ENCODE data around the gene PIP5K1B.

PIP5K1B gene

GRCh38 chr9:68738358-68738757 is 33.3 kb downstream of the PIP5K1B start:
- DNase-seq (ENCODE audit: low read depth) = no peak

- no peak for DNase-seq (ENCODE audit: low read depth)
Measured at GRCh38 chr9:68739621-68740174, 34.7 kb downstream of the PIP5K1B start.

DNA sequence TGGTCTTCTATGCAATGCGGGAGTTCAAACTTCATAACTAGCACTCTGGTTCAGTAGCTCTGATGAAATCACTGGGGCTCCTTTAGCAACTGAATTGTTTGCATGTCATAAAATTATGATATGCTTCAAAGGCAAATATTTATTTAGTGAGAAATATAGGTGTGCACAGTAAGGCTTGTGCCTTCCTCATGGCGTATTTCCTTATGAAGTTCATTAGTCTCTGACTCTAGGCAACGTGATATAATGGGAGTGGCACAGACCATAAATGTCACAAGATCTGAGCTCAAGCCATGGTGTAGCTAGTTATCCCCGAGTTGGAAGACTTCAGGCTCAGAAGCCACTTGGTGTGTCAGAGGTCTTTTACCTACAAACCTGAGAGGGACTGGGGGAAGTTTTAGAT is 35.5 kb downstream of the PIP5K1B start:
- DNase-seq (ENCODE audit: low read depth) = no peak

GRCh38 chr9:68741234-68741633 is 36.2 kb downstream of the PIP5K1B start:
- no peak for DNase-seq (ENCODE audit: low read depth)

DNA sequence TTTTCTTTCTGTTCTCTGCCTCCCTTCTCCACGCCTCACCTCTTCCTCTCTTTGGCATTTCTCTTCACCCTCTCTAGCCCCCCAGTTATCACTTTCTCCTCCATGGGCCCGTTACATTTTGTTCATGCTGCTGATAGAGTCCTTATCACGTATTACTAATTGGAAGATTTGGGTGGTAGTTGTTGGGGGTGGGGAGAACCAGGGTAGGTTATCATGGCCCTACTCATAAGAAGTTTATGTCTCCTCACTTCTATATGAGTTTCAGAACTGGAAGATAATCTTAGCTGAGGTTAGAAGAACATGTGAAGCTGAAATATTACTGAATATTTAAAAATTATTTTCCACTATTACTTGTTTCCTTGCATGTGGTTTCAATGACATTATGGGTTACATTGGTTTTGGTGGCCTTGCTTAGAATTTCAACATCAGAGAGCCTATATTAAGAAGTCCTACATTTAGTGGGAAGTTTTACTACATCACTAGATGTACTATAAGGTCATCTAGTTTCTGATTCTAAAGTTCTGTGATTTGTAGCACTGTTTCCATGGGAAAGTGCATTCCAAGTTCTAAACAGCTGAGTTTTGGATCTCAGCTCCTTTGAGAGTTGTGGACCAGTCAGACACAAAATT is 36.8 kb downstream of the PIP5K1B start:
- DNase-seq (ENCODE audit: low read depth) = no peak

GRCh38 chr9:68742333-68742730 is 37.3 kb downstream of the PIP5K1B start:
- DNase-seq (ENCODE audit: low read depth) = no peak

- DNase-seq (ENCODE audit: low read depth) = no peak
Measured at GRCh38 chr9:68744426-68744825, 39.4 kb downstream of the PIP5K1B start.

- DNase-seq (ENCODE audit: low read depth) = no peak
Measured at GRCh38 chr9:68746525-68746924, 41.5 kb downstream of the PIP5K1B start.

- no peak for DNase-seq (ENCODE audit: low read depth)
Measured at GRCh38 chr9:68747043-68747533, 42.0 kb downstream of the PIP5K1B start.

DNA sequence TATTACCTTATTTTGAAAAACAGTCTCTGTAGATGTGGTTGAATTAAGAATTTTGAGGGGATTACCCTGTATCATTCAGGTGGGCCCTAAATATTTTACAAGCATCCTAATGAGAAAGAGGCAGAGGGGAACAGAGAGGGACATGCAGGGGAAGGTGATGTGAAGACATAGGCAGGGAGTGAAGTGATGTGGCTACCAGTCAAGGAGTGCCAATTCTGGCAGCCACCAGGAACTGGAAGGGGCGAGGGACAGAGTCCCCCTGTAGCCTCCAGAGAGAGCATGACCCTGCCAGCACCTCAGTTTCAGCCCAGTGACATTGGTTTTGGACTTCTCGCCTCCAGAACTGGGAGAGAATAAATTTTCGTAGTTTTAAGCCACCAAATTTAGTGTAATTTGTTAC is 44.1 kb downstream of the PIP5K1B start:
- DNase-seq (ENCODE audit: low read depth) = no peak

GRCh38 chr9:68749579-68750159 is 44.6 kb downstream of the PIP5K1B start:
- DNase-seq (ENCODE audit: low read depth) = no peak

DNA sequence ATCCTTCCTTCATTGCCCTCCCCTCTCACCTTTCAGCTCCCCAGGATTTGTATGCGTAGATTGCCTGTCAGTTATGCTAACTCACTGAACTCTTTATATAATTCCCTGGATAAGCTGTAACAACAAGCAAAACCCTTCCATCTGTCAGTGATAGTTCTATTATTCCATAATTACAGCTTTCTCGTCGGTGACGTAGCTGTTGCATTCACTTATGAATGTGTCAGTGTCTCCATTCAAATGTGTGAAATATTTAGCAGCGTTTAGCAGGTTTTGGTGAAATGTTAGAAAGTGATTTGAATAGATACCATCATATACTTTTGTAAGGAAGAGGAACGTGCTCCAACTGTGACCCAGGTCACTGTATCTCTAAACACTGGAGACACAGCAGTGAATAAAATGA is 45.2 kb downstream of the PIP5K1B start:
- no peak for DNase-seq (ENCODE audit: low read depth)

DNA sequence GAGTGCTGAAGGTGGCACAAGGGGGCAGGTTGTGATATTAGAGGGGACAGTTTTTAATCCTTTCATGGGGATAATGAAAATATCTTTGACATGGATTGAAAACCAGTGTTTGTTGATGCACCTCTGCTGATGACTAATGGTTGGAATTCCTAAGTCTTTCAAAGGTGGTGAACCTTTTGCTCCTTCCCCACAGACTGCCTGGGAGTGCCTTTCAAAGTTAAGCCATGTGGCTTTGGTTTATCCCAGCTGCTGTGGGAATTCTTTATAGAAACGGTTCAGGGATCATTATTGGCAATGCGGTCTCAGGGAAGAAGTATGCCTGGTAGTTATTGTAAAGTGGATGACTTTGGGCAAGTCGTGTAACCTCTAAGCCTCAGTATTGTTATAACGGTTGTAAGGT is 45.7 kb downstream of the PIP5K1B start:
- DNase-seq (ENCODE audit: low read depth) = no peak

DNA sequence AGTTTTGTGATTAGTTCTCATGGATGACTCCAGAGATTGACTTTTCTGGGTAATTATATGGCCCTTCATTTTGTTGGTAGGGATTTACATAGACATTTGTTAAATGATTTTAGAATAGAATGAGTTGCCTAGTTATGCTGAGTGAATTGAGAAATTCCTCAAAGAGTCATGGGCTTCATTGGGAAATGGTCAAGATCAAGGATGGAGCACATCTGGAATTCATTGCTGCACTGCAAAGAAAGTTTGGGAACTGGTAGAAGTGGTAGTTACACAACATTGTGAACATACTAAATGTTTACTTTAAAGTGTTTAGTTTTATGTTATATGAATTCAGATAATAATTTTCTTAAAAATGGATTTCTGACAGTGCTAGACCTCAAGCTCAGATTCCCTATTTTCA is 46.5 kb downstream of the PIP5K1B start:
- no peak for DNase-seq (ENCODE audit: low read depth)

GRCh38 chr9:68755051-68755450 is 50.0 kb downstream of the PIP5K1B start:
- DNase-seq (ENCODE audit: low read depth) = no peak

DNA sequence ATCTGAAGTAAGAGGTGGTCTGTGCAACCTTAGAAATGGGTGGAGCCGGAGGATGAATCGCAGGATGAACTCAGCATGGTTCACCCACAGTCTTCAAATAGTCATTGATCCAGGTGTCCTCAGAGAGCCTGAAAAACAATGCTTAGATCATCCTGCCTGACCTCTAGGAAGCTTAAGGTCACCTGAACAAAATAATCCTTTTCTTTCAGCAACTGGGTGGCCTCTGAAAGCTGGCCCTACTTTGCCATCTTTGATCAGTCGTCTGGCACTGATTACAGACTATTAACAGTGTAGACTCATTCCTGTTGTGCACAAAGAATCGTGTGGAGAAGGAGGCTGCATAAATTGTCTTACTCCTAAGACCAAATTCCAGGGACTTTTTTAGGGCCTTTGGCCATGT is 50.7 kb downstream of the PIP5K1B start:
- no peak for DNase-seq (ENCODE audit: low read depth)

GRCh38 chr9:68759981-68760673 is 55.1 kb downstream of the PIP5K1B start:
- DNase-seq (ENCODE audit: low read depth) = no peak

DNA sequence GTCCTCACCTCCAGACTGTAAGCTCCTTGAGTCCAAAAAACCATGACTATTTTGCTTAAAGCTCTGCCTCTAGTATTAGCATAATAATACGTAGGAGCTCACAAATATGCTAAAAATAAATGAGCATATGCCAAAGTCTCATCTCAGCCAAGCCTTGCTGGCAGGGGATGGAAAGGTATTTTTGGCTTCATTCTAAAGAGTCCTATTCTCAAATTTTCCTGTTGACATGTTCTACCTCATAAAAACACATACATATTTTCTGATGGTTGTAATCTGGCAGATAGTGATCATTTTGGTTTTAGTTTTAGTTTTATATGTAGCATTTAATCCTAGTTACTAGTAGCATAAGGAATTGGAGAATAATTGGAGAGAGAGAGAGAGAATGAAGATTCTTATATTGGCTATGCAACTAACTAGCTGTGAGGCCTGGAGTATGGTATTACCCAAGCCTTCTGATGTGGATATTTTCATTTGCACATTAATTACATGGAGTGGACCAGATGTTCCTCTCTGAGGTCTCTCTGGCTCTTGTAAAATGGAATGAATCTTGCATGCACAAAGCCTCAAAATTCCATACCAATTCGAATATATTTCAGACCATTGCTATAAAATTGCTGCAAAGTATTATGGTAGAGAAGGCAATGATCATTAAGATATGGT is 55.8 kb downstream of the PIP5K1B start:
- no peak for DNase-seq (ENCODE audit: low read depth)

DNA sequence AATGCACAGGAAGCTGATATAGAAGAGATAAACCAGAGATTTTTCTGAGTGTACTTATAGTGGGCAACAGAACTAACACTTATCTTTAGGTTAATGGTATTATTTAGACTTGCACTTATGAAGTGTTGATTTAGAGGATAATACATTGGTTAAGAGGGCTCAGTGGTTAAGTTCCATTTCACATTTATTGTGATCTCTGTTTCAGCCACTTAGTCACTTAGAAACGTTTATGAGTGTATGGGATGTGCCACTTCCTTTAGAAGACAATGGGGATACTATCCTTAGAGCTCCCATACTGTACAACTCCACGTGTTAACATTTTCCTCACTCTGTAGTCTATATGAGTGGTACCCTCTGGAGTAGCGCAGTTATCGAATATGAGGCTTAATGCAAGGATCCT is 57.5 kb downstream of the PIP5K1B start:
- DNase-seq (ENCODE audit: low read depth) = no peak

DNA sequence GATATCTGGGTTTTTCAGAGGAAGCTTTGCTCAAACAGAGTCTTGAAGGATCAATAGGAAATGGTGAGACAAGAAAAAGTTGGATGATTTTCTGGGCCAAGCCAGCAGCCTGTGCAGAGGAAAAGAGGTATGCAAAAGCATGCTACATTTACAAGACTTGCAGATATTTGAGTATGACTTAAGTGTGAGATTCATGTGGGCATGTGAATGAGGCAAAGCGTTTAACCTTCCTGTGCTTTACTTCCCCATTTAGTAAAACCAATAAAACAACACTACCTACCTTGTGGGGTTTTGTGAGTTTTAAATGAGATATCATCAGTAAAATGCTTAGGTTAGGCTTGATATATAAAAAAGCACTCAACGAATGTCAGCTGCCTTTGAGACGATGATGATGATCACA is 58.1 kb downstream of the PIP5K1B start:
- DNase-seq (ENCODE audit: low read depth) = no peak

DNA sequence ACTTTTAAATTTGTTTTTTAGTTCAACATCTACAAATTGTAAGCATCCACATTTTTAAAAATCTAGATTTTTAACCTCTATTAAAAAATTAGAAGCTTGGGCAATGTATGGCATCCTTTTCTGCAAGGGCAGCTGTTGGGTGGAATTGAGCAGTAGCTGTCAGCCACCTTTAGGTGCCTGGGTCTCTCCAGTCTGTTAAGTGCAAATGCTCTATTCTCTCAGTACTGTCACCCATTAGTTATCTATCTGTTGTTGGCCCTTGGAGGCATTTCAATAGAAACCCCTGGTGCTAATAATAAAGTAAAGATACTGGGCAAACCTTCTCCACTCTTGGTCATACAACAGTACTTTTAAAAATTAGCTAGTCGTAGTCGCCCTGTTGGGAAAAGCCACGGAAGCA is 63.6 kb downstream of the PIP5K1B start:
- no peak for DNase-seq (ENCODE audit: low read depth)

DNA sequence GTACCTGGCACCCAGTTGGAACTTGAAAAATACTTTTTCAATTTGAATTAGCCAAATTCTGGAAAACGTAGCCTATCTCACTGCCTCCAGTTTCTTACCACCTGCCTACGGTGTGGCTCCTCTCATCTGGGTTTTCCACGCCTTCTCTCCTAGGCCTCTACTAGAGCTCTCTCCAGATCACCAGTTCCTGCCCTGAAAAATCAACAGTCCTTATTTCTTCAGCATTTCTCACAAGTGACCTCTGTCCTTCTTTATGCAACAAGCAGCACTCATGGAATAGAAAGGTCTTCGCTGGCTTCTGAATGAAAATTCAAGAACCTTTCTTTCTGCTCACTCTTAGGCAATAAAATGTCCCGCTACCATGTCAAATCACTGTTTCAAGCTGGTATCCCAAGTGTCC is 64.8 kb downstream of the PIP5K1B start:
- DNase-seq (ENCODE audit: low read depth) = no peak

DNA sequence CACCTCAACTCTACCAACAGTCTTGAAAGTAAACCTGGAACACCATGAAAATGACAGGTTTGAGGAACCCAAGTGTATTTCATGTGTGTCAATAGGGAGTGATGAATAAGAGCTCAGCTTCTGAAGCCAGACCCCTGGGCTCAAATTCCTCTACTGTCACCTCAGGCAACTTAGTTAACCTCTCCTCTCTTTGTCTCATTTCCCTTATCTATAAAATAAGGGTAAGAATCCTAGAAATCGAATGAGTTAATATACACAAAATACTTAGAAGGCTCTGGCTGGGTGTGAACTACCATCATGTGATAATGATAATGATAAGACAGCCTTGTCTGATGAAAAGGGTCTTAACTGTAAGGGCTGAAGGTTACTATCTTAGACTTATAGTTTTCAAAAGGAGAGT is 66.3 kb downstream of the PIP5K1B start:
- no peak for DNase-seq (ENCODE audit: low read depth)
